Rectal smooth muscle tissue (tissue), 1 donor: Measurements from ENCODE around the gene SLC34A3.

ENCODE experiments used
- H3K27ac ChIP-seq: one replicate; pipeline ENCODE4 v1.7.0; 2013; ENCODE audit warnings: low read depth, low read length, inconsistent platforms
- H3K27me3 ChIP-seq: one replicate; pipeline ENCODE4 v1.7.0; 2013; ENCODE audit warnings: low read length; ENCODE audit not compliant: control insufficient read depth, insufficient read depth
- H3K36me3 ChIP-seq: one replicate; pipeline ENCODE4 v1.7.0; 2013; ENCODE audit warnings: low read length; ENCODE audit not compliant: control insufficient read depth, insufficient read depth
- H3K4me1 ChIP-seq: one replicate; pipeline ENCODE4 v1.7.0; 2013; ENCODE audit warnings: low read length; ENCODE audit not compliant: control insufficient read depth, insufficient read depth
- H3K4me3 ChIP-seq: one replicate; pipeline ENCODE4 v1.7.0; 2013; ENCODE audit warnings: low read length
- H3K9ac ChIP-seq: one replicate; pipeline ENCODE4 v1.7.0; 2013; ENCODE audit warnings: low read length

SLC34A3 gene

DNA sequence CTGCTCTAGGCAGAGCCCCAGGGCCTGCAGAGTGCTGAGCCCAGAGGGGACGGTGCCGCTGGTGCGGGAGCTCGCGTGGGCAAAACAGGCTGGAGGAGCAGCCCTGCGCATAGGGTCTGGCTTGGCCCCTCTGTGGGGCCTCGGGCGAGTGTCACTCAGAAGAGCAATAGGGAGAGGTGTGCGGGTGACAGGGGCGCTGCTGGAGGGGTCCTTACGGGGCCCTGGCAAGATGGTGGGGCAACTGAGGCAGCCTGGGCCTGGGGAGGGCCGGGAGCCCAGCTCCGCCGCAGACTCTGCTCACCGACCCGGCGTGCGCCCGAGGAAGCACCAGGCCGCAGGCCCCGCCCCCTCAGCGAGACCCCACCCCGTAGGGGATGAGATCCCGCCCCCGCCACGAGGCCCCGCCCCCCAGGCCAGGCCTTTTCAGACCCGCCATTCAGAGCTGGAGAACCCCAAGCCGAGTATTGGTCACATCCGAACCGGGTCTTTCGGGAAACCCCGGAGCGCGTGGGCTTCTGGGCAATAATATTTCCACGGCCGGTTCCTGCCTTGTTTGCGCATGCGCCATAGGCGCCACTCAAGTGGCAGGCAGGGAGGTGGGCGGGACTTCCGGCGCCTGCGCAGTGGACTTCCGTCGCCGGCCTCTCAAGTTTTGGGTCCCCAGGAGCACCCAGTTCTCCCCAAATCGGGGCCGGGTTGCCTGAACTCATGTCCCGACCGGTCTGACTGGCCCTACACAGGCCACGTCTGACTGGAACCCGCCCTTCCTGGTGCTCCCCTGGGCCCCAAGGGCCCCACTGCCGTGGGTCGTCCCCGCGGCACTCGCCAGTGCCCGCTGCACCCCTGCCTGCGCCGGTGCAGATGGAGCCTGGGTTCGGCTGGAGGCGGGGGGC lies 7.4 kb upstream of the SLC34A3 start:
- Histone ChIP-seq H3K9ac (peak overlapping the region; percentile 97), H3K27me3 (peaks cover under 1% of the 10 kb centered on the region), H3K4me3 (peak overlapping the region; percentile 71), H3K4me1 (peaks cover 8% of the 10 kb centered on the region), H3K27ac (peak overlapping the region; percentile 91), H3K36me3 (no peaks in the 10 kb centered on the region)

DNA sequence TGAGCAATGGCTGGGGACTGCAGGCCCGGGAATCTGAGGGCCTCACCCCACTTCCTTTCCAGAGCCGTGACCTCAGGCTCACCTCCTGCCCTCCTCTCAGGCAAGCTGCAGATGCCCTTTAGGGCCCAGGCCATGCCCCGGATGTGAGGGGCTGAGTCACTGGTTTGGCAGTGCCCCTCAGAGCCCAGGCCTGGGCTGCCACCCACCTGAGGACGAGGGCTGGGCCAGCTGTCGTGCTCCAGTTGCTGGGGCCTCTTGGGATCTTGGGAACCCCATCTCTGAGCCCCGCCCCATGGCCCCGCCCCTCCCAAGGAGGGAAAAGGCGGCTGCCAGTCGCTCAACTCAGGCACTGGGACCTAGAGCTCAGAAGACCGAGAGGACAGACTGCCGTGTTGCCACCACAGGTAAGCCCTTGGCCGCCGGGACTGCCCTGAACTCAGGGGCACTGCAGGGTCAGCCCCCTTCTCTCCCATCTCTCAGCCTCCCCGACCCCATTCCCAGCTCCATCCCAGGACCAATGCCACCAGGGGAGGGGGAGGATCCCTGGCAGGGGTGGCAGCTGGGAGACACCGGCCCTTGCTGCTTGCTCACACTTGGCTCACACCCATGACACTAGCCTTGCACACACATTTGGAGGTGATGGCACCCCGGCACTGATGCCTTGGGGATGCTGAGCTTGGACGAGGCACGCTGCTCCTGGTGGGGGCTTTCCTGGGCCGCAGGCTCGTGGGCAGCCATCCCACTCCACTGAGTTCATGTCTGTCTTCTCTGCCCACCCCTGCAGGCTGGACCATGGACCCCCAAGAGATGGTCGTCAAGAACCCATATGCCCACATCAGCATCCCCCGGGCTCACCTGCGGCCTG lies 5.6 kb upstream of the SLC34A3 start, which contains the start of gene CYSRT1:
Gene CYSRT1, plus strand, starts transcription at position 345 of the 865 bp plus-strand sequence. Its CDS starts 448 bp downstream, at position 793.
- Histone ChIP-seq H3K27ac (peak within 1 kb of the TSS; percentile 91), H3K4me1 (peaks cover 8% of the 10 kb centered on the region), H3K9ac (peak within 1 kb of the TSS; percentile 97), H3K36me3 (no peaks in the 10 kb centered on the region), H3K27me3 (peaks cover 16% of the 10 kb centered on the region), H3K4me3 (peak within 1 kb of the TSS; percentile 70)

DNA sequence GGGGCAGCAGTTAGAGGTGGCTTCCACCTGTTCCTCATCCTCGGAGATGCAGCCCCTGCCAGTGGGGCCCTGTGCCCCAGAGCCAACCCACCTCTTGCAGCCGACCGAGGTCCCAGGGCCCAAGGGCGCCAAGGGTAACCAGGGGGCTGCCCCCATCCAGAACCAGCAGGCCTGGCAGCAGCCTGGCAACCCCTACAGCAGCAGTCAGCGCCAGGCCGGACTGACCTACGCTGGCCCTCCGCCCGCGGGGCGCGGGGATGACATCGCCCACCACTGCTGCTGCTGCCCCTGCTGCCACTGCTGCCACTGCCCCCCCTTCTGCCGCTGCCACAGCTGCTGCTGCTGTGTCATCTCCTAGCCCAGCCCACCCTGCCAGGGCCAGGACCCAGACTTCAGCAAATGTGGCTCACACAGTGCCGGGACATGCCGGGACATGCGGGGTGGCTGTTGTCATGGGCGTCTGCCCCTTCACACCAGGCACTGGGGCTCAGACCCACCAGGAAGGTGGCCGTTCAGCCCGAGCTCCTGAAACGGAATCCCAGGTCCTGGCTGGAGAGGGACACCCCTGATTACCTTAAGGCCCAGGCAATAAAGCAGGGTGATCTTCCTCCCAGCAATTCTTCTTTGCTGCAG lies 4.9 kb upstream of the SLC34A3 start:
- Histone ChIP-seq H3K27me3 (peaks cover 24% of the 10 kb centered on the region), H3K4me1 (peaks cover 8% of the 10 kb centered on the region), H3K27ac (no peak overlapping the region), H3K4me3 (no peak overlapping the region), H3K36me3 (no peaks in the 10 kb centered on the region), H3K9ac (no peak overlapping the region)

DNA sequence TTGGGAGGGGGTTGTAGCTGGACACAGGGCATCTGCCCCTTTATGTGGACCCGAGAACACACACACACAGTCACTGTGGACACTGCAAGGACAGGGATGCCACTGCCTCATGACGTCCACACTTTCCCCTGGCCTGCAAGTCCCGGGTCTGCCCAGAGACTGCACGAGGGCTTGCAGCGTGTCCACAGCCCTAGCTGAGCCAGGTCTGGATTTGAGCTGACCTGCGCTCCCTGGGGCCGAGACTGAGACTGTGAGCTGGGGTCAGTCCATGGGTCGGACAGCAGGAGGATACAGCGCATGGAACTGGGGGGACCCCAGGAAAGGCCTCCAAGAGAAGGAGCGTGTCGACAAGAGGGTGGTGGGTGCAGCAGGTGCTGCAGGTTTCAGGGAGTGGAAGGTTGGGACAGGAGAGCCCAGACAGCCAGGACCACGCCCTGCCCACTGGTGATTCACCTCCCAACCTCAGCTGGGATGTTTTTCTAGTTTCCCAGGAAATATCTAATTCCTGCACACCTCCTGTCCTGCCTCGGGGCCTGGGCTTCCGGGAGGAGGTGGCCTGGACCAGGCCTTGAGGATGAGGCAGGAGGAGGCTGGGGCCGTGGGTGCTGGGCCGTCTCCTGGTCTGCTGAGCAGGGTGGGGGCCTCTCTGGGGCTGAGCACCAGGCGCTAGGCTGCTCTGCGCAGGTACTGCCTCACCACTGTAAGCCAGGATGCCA lies 4.2 kb upstream of the SLC34A3 start:
- H3K9ac ChIP-seq: no peak overlapping the region
- peaks cover 8% of the 10 kb centered on the region for H3K4me1 ChIP-seq
- H3K4me3 ChIP-seq: no peak overlapping the region
- H3K27me3 ChIP-seq: peaks cover 24% of the 10 kb centered on the region
- no peaks in the 10 kb centered on the region for H3K36me3 ChIP-seq
- H3K27ac ChIP-seq: no peak overlapping the region

DNA sequence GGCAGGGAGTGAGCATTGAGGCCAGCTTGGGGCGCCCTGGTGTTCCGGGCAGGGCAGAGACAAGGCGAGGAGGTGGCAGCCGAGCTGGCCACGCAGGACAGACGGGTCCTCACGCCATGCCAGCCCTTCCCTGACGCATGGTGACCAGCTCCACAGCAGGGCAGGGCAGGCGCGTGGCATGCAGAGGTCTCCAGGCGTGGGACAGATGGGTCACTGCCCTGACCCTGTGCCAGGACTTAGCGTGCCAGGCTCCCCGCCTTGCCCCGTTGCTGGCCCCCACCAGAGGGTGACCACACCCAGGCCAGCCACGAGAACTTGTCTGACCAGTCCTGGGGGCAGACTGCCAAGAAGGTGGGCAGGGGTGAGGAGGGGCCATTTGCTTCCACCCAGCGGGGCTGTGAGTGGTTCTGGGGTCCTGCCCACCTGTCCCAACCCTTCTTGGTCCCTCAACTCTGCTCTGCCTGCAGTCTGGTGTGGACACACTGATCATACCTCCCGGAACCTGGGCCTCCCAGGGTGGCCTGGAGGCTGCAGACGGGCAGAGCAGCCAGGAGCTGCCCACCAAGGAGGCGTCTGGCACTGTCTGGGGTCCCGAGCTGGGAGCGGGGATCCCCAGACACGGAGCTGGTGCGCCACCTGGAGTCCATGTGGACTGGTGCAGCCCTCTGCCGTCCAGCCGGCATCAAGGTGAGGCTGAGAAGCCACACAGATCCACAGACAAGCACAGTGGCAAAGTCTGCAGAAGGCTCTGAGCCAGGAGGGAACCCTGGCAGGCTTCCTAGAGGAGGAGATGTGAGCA lies 3.4 kb upstream of the SLC34A3 start, which contains the start of gene RNF224:
Gene RNF224, plus strand, starts transcription at position 449 of the 799 bp plus-strand sequence. CDS start 834 bp downstream, outside the sequence.
- Histone ChIP-seq H3K4me3 (no peak within 1 kb of the TSS), H3K9ac (no peak within 1 kb of the TSS), H3K4me1 (peaks cover 8% of the 10 kb centered on the region), H3K27ac (no peak within 1 kb of the TSS), H3K27me3 (peaks cover 25% of the 10 kb centered on the region), H3K36me3 (no peaks in the 10 kb centered on the region)

DNA sequence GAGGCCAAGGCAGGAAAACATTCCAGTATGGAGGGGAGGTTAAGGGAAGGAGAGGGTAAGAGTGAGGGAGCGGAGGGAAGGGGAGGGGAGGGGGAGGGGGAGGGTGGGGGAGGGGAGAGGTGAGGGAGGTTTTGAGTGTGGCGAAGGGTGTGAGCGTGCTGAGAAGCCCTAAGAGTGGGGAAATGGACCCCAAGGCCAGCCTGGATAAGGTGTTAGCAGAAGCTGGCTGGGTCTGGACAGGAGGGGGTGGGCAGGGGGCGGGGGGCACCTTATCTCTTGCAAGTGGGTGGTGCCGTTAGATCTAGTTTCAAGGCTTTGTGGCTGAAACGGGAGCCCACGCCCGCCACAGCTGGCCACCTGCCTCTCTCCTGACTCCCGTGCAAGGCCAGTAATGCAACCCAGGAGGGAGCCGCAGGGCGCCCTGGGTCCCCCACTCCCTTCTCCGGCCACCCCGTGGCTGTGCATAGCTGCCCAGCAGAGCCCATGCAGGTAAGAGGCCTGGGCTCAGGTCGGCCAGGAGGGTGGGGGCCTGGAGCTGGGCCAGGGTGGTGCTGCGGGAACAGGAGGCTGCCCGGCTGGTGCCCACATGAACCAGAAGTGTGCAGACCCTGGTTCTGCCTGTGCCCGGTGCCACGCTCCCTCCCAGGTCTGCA lies 2.7 kb upstream of the SLC34A3 start:
- H3K27ac ChIP-seq: no peak overlapping the region
- no peak overlapping the region for H3K9ac ChIP-seq
- no peak overlapping the region for H3K4me3 ChIP-seq
- H3K27me3 ChIP-seq: peaks cover 28% of the 10 kb centered on the region
- H3K36me3 ChIP-seq: no peaks in the 10 kb centered on the region
- peaks cover 4% of the 10 kb centered on the region for H3K4me1 ChIP-seq

DNA sequence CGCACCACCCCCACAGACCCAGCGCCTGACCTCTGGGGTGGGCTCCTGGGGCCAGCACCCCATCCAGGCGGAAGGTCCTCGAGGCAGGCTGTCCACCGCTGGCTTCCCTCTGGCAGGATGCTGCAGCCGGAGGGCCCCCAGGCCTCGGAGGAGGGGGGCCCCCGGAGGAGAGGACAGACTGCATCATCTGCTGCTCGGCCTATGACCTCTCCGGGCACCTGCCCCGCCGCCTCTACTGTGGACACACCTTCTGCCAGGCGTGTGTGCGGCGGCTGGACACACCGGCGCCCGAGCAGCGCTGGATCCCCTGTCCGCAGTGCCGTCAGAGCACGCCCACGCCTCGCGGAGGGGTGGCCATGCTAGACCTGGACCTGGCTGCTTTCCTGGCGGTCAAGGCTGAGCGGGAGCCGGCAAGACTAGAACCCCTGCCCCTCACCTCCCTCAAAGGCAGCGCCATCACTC lies 2.2 kb upstream of the SLC34A3 start:
- no peak overlapping the region for H3K27ac ChIP-seq
- H3K4me3 ChIP-seq: no peak overlapping the region
- H3K36me3 ChIP-seq: no peaks in the 10 kb centered on the region
- no peak overlapping the region for H3K9ac ChIP-seq
- H3K4me1 ChIP-seq: peaks cover 3% of the 10 kb centered on the region
- peaks cover 28% of the 10 kb centered on the region for H3K27me3 ChIP-seq

DNA sequence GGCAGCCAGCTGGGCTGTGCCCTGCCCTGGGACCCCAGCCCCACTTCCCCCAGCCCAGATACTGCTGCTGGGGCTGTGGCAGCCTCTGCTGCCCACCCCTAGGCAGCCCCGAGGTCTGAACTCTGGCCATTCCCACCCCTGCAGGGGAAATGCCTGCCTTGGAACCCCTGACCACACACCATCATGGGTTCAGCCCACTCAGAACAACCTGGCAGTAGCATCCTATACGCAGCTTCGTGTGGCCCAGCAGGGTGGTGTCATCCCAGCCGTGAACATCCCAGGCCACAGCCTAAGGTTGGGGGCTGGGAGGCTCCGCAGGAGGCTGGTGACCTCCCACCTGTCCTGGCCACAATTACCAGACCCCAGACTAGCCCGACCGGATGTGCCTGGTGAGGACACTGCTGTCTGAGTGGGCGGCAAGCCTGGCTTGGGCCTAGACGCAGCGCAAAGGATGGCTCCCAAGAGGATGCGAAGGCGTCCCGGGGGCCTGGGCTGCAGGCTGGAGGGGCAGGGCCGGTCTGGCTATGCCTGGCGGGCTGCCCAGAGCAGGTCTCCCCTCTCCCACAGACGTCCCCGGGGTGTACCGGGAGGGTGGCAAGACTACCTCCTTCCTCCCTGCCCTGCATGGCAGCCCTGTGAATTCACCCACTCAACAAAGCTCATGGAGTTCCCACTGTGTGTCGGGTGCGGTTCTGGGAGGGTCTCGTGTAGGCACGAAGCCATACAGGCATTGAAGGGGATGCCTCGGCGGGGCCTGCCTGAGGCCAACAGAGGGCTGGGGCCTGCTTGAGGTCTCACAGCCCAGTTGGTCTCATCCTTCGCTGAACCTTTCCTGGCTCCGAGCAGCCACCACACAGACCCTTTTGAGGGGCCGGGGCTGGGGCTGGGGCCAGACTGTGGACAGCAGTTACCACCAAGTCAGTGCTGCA lies 1.5 kb upstream of the SLC34A3 start:
- Histone ChIP-seq H3K4me3 (no peak overlapping the region), H3K27me3 (peaks cover 30% of the 10 kb centered on the region), H3K27ac (no peak overlapping the region), H3K4me1 (no peaks in the 10 kb centered on the region), H3K36me3 (no peaks in the 10 kb centered on the region), H3K9ac (no peak overlapping the region)

DNA sequence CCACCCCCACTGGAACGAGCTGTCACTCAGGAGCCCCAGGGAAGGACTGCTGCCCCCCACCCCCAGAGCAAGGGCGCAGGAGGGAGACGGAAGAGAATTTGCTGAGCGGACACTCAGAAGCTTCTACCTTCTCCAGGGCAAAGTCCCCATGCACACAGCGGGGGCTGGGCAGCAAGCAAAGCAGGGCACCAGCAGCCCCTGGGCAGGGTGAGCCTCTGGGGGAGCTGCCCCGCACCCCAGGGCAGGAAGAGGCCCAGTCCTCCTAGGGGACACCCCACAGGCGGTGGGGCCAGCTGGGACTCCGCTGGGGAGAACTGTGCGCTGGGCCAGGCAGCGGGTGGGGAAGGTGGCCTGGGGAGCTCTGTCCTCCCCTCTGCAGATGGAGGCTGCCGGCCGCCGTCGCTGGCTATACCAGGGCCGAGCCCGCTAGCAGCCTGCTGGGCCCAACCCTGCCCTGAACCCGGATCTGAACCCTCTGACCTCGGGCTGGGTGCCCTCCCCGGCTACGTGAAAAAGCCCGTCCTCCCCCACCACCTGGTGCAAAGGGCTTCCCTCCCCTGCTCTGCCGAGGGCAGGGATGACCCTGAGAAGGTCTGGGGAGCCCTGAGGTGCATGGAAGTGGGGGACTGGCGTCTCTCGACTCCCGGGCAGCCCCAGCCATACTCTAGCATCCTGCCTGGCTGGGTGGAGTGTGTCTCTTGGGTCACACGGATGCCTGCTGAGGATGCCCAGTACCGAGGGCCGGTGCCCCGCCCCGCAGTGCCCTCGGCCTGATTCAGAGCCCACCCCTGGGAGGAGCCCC lies 597 bp upstream of the SLC34A3 start:
- no peaks in the 10 kb centered on the region for H3K36me3 ChIP-seq
- no peak overlapping the region for H3K9ac ChIP-seq
- peaks cover 39% of the 10 kb centered on the region for H3K27me3 ChIP-seq
- H3K27ac ChIP-seq: no peak overlapping the region
- H3K4me3 ChIP-seq: no peak overlapping the region
- no peaks in the 10 kb centered on the region for H3K4me1 ChIP-seq
